CD4-positive, alpha-beta T cell treated with Interleukin-1 beta for 1 hour (primary cell): Measurements from ENCODE around the gene CLSTN1.
"Not testable (repeated sequence)": the region's sequence is repeated elsewhere in the genome, so short reads cannot be mapped to it uniquely, and the experiment has no call there.

Source experiments
- DNase-seq, 2 donors: peaks; one replicate each; pipeline ENCODE4 v3.0.0-alpha.2; 2020 to 2022

CLSTN1 gene

DNA sequence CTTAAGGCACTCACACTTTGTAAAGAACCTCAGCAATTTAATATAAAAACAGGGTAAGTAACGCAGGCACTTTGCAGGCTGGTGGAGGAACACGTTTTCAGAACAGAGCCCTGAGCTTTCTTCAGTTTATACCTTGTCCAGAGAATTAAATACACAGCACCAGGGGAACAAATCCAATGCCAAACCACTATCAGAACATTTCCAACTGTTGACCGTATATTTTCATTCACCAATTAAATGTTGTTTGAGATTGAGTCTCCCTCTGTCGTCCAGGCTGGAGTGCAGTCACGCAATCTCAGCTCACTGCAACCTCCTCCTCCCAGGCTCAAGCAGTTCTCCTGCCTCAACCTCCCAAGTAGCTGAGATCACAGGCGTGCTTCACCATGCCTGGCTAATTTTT, 29.7 kb downstream of the CLSTN1 start:
- no peak for DNase-seq

DNA sequence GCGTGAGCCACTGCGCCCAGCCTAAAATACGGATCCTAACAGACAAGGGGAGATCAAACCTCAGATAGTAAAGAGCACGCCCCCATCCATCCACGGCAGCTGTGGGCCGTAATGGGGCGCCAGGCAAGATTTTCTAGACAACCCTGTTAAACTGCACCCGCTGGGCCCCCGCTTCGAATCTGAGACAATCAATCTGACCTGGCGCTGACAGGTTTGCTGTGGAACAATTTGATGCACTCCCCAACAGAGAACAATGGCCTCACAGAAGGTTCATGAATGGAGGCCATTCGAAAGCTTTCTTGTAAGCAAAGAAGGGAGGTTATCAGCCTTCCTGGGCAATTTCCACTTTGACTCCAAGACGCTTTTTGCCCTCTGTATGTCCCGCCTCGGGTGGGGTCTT, 30.5 kb downstream of the CLSTN1 start:
- DNase-seq: no peak

DNA sequence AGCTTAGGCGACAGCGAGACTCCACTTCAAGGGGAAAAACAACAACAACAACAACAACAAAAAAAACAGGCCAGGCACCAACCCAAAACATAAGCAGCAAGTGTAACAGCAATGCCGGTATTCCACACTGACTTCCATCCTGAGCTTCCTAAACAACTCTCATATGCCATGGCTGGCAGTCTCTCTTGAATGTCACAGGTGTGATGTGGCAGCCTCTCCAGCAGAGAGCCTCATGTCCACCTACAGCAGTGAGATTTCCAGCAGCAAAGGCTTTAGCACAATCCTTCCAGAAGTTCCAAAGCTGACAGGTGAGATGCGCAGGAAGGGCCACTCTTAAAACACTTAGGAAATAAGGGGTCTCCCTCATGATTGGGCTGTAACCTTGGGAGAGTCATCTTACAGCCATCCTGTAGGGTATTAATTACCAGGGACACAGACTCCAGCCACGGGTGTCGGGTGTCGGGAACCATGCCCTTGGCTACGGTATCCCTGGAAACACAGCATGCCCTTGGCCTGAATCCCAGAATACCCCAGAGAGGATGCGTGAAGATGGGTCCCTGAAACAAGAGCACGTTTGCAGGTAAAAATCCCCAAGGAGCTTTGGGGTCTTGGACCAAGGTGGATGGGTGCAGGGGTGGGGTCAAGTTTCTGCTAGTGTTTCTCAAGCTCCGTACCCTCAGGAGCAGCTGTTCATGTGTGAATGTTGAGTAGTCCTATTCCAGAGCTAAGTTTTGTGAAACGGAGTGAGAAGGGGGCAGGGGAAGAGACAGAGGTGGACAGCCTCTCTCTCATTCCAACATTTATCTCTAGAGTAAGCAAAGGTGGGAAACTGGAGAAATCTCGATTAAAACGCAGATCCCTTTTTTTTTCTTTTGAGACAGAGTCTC, 31.4 kb downstream of the CLSTN1 start:
- DNase-seq: no peak

DNA sequence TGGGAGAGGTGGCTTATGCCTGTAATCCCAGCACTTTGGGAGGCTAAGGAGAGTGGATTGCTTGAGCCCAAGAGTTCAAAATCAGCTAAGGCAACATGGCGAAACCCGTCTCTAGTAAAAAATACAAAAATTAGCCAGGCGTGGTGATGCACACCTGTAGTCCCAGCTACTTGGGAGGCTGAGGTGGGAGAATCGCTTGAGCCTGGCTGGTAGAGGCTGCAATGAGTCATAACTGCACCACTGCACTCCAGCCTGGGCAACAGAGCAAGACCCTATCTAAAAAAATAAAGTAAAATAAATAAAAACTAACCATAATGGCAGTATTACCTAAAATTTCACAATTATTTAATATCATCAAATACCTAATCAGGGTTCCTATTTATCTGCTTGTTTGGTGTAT, 34.1 kb downstream of the CLSTN1 start:
- not testable (repeated sequence) for DNase-seq

DNA sequence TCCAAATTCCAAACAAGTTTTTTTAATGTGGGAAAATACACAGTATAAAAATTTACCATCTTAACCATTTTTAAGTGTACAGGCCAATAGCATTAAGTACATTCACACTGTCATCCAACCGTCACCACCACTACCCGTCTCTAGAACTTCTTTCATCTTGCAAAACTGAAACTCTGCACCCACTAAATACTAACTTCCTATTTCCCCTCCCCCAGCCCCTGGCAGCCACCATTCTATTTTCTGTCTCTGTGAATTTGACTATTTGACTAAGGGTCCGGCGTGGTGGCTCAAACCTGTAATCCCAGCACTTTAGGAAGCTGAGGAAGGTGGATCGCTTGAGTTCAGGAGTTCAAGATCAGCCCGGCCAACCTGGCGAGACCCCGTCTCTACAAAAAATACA, 36.1 kb downstream of the CLSTN1 start:
- DNase-seq: peak; percentile 33 to 72

DNA sequence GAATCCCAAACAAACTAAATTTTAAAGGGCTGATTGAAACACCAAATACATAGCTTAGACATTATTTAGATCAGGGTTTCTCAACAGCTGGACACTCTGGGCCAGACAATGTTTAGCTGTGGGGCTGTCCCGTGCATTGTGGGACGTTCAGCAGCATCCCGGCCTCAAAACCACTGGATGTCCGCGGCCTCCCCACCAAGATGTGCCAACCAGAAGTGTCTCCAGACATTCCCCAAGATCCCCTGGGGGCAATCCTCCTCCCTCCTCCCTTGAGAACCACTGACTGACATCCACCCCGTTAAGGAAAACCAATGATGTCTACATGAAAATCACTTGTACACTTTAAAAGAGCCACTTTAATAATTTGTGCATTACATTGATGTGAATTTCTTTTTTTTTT, 38.4 kb downstream of the CLSTN1 start:
- no peak for DNase-seq

DNA sequence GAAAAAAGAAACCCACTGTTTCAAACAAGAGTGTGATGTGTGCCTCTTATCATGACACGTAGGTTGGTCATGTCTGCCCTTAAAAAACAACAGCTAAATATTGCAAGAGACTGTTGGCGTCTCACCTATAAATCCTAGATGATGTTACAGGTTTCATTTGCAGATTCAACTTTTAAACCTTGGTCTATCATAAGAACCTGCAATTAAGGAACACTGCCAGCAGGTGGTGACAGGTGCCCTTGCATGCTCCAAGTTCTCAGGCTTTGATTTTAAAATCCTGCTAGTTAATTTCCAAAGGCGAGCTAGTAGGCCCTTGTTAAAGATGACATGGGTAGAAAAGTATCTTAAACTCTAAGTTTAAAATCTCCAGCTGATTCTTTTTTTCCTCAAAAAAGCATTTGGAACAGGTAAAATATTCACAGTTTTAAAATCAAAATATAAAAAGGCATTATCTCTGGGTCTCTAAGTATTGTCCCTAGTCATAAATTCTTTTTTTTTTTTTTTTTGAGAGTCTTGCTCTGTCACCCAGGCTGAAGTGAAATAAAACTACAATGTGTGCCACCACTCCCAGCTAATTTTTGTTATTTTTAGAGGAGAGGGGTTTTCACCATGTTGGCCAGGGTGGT, 39.1 kb downstream of the CLSTN1 start:
- peak; percentile 59 to 78 for DNase-seq

DNA sequence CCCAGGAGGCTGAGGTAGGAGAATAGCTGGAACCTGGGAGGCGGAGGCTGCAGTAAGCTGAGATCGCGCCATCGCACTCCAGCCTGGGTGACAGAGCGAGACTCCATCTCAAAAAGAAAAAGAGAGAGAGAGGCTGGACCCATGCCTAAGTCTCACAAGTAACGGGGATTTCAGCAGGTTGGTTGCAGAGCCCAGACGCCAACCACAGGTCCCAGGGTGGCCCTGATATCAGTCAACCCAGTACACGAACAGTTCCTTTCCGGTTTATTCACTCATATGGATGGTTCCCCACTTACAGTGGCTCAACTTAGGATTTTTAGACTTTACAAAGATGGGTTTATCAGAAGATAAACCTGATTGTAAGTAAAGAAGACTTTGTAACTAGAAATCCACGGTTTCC, 40.9 kb downstream of the CLSTN1 start:
- no peak for DNase-seq

DNA sequence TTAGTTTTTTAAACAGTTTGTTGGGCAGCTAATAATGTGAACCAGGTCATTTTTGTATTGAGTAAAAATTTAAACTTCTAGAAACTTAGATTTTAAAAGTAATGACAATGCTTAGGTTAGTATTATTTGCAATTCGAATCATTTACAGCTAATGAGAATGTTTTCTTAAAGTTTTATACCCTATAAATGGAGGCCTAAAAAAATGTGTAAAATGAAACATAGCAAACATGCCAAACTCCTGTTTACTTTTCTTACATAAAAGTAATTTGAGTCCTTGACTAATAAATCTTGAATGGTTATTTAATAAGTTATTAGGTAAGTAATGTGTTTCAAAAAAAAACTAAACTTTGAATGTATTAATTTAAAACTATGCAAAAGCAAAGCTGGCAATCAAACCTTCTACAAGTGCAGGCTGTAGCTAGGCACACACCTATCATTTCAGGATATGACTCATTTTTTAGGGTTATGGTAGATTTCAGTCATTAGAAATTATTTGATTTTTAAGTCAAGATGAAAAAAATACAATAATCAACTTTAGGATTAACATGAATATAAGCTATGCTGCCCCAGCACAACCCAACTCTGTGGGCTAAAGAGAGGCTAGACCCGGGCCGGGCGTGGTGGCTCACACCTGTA, 41.5 kb downstream of the CLSTN1 start:
- no peak for DNase-seq

DNA sequence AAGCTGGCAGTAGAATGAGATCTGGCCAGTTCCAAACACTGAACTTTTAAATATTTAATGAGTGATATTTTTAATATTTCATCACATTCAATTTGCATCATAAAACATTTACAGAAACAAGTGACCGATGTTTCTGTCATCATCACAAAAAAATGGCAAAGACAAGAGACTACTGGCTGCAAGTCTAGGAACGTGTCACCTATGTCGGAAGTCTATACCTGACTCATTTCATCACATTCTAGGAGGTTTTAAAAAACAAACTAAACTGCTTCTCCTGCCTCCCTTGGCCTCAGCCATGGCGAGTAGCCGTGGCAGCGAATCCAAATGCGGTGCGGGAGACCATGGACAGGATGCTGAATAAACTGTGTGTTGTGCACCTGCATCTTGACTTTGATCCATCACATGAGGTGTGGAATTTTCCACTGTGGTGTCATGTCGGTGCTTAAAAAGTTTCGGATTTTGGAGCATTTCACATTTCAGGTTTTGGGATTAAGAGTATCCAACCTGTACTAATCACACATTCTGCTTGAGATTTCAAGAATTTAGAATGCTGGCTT, 43.1 kb downstream of the CLSTN1 start:
- no peak for DNase-seq

DNA sequence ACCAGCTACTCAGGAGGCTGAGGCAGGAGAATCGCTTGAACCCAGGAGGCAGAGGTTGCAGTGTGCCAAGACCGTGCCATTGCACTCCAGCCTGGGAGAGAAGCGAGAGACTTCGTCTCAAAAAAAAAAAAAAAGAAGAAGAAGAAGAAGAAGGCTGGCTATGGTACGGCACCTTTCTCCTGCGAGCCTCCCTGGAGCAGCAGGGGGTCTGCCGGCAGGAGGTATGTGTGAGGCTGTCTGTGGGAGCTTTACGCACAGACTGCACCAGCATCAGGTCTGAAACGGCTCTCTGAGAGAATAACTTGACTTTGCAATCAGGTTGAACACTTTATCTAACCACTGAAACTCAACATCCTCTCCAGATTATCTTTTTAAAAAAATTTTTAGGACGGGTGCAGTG, 44.9 kb downstream of the CLSTN1 start:
- no peak for DNase-seq

DNA sequence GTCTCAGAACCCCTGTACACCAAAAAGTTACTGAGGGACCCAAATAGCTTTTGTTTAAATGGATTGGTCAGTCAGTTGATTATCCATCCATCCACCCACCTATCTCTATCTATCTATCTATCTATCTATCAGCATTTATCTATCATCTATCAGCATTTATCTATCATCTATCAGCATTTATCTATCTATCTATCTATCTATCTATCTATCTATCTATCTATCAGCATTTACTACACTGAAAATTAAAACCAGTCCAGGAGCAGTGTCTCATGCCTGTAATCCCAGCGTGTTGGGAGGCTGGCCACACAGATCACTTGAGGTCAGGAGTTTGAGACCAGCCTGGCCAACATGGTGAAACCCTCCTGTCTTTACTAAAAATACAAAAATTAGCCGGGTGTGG, 47.1 kb downstream of the CLSTN1 start:
- DNase-seq: no peak

DNA sequence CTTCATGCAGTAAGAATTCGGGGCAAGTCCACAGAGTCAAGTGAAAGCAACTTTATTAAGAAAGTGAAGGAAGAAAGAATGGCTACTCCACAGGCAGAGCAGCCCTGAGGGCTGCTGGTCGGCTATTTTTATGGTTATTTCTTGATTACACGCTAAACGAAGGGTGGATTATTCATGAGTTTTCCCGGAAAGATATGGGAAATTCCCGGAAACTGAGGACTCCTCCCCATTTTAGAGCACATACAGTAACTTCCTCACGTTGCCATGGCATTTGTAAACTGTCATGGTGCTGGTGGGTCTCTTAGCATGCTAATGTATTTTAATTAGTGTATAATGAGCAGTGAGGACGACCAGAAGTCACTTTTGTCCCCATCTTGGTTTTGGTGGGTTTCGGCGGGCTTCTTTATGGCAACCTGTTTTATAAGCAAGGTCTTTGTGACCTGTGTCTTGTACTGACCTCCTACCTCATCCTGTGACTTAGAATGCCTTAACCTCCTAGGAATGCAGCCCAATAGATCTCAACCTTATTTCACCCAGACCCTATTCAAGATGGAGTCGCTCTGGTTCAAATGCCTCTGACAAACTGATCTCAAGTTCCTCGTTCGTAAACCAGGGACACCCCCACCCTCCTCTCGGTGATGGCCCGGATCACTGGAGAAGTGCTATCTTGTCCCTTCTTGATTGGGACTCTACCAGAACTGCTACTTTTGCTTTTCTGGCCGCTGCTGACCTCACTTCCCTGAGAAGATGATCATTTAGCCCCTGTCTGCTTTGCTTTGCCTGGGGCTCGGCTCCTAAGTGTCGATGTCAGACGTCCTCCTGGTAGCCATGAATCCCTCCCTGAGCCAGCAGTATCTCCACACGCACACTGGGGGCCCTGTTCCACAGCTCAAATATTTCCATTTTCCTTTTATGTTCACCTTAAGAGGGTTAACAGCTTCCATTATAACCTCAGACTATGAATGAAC, 48.8 kb downstream of the CLSTN1 start:
- DNase-seq: no peak

DNA sequence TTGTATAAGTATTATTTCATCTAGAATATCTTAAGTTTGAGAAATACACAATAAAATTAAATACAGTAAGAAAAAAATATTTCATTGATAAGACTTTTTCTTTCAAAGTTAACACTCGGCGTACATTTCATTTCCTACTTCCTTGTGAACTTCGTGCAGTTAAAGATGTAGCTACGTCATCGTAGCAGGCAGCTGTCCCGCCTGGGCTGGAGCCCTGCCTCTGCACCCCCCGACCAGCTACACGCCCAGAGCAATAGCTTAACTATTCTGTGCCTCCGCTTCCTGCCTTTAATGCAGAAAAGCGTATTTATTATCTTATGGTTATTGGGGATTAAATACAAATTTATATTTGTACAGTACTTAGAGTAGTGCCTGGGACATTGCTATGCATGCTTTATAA, 53.5 kb downstream of the CLSTN1 start:
- no peak for DNase-seq

DNA sequence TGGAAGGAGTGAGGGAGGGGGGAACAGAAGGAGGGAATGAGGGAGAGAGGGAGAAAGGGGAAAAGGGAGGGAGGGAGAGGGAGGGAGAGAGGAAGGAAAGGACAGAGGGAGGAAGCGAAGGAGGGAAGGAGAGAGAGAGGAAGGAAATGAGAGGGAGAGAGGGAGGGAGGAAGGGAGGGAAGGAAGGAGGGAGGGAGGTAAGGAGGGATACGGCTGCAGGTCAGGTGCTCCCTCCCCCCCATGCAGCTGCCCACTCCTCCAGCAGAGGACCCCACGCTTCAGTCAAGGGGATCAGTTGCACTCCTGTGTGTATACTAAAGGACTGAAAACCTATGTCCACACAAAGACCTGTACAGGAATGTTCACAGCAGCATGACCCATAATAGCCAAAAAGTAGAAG, 54.8 kb downstream of the CLSTN1 start:
- DNase-seq: no peak

DNA sequence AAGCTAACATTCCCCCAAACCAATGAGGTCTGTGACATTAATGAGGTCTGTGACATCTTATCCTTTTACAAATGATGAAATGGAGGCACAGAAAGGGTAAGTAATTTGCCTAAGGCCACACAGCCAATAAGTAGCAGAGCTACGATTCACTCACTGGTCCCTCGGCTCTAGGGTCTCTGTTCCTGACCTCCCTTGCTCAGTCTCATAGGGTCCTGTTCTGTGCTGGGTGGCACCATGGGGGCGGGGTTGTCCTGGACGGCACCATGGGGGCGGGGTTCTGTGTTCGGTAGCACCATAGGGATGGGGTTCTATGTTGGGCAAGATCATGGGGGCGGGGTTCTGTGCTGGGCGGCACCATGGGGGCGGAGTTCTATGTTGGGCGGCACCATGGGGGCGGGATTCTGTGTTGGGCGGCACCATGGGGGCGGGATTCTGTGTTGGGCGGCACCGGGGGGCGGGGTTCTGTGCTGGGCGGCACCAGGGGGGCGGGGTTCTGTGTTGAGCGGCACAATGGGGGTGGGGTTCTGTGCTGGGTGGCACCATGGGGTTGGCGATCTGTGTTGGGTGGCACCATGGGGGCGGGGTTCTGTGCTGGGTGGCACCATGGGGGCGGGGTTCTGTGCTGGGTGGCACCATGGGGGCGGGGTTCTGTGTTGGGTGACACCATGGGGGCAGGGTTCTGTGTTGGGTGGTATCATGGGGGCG, 55.6 kb downstream of the CLSTN1 start:
- peak; percentile 8 to 26 for DNase-seq

DNA sequence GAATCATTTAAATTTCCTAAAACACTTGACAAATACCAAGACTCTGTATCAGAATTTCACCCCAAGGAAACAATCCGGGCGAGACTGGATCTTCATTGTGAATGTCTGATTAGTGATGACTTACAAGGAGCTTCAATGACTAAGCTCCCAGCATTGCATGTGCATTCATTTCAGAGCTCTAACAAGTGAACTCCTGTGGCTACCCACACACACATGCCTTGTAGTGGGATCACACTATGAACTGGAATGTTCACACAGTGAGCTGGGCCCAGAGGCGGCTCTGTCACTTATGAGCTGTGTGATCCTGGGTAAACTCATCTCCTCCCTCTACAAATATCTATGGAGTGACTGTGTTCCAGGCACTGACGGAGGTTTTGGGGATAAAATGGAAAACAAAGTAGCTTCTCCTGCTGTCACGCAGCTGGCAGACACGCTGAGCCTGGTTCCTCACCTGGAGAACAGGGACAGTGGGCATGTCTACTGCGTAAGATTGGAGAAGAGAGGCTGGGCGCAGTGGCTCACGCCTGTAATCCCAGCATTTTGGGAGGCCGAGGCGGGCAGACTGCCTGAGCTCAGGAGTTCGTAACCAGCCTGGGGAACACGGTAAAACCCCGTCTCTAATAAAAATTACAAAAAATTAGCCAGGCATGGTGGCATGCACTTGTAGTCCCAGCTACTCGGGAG, 56.9 kb downstream of the CLSTN1 start:
- DNase-seq: no peak

DNA sequence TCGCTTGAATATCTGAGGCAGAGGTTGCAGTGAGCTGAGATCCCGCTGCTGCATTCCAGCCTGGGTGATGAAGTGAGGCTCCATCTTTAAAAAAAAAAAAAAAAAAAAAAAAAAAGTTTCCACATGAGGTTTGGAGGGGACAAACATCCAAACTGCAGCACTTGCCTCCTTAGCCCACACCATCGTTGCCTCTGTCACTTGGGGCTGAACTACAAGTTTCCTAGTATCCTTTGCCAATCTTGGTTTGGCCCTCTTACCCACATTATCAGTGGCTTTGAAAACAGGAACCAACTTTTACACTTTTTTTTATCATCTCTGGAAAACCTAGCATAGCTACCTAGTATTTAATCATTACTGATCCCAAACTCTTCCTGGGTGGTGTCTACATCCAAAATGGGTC, 59.2 kb downstream of the CLSTN1 start:
- no peak for DNase-seq

DNA sequence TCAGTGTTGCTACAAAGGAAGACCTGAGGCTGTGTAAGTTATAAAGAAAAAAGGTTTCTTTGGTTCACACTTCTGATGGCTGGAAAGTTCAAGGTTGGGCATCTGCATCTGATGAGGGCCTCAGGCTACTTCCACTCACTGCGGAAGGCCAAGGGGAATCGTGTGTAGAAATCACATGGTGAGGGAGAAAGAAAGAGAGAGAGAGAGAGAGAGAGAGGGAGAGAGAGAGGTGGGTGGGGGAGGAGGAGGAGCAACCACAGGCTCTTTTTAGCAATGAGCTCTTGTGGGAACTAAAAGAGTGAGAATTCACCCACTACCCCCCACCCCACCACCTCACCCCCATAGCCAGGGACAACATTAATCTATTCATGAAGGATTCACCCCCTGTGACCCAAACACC, 59.9 kb downstream of the CLSTN1 start:
- DNase-seq: no peak

DNA sequence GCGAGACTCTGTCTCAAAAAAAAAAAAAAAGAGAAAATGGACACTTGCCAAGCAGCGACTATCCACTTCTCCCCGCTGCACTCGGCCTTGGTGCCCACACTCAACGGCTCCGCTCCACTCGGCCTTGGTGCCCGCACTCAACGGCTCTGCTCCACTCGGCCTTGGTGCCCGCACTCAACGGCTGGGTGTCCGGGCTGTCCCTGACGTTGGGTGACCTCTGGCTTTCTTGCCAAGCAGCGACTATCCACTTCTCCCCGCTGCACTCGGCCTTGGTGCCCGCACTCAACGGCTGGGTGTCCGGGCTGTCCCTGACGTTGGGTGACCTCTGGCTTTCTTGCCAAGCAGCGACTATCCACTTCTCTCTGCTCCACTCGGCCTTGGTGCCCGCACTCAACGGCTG, 61.3 kb downstream of the CLSTN1 start:
- DNase-seq: not testable (repeated sequence)

DNA sequence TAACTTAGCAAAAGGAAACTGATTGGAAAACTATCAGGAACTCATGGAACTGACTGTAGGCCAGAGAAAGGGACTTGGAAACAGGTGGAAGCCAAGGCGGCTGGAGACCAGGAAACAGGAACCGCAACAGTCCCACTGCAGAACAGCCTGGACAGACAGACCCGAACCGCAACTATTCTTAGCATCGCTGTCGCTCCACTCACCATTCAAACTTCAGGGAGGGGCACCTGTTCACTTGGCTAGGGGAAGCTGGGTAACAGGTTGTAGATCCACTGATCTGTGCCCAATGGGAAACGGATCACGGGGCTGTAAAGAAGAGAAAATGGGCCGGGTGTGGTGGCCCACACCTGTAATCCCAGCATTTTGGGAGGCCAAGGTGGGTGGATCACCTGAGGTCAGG, 61.9 kb downstream of the CLSTN1 start:
- no peak for DNase-seq
